HCT116 (cell line): ENCODE data around the gene SRP19. TPM values are rescaled to one million over a fixed set of nuclear protein-coding genes. Genes with fewer than 3 reads are reported as not detected.

Experiments used
- ATAC-seq: fragments of 200-7000 bp; cut with Tn5 transposase; 2 replicates; pipeline ENCODE4 v1.9.1; 2020; ENCODE audit warnings: mild to moderate bottlenecking, moderate library complexity
- BruUV-seq: library from RNA; stranded (reverse); fragments of 400-500 nt; replicated peaks from 2 replicates; lab custom pipeline; 2021; lab: Mats Ljungman, UMichigan
- CTCF ChIA-PET: fragments of 300-600 bp; sonication (Branson Sonifier 250); formaldehyde crosslinking; loops from one replicate; lab custom pipeline; 2021; ENCODE audit warnings: antibody characterized with exemption; lab: Charles Lee
- POLR2A ChIA-PET: fragments of 300-600, 350-600 bp; sonication (Branson Sonifier 250); formaldehyde crosslinking; loops from one replicate; lab custom pipeline; 2021; ENCODE audit warnings: antibody characterized with exemption; lab: Charles Lee
- RAD21 ChIA-PET, 2 experiments: fragments of 300-600 bp; sonication (Branson Sonifier 250); formaldehyde crosslinking; loops; one replicate each; lab custom pipeline; 2023; ENCODE audit warnings: low total read pairs in 2 of 2; ENCODE audit not compliant: uncharacterized antibody in 2 of 2, unreplicated experiment in 2 of 2, low non-redundant PET in 1 of 2; lab: Charles Lee
- DNase-seq: peaks from one replicate; pipeline ENCODE4 v3.0.0-alpha.2; 2010; ENCODE audit warnings: low read depth, low spot score
- H2AFZ ChIP-seq: fragments of 200-600 bp; shearing (Covaris generic), sonication (generic); 2 replicates; pipeline ENCODE4 v1.6.1; 2017; ENCODE audit warnings: low read depth, mixed run types, mixed read lengths, antibody characterized with exemption, low read length; ENCODE audit not compliant: poor library complexity, severe bottlenecking
- H3K27ac ChIP-seq: 2 replicates; pipeline ENCODE4 v1.5.1; 2012; ENCODE audit warnings: low read depth, low read length
- H3K27me3 ChIP-seq: fragments of 200-600 bp; sonication (generic); 2 replicates; pipeline ENCODE4 v1.6.1; 2016; ENCODE audit warnings: mixed run types, low read length, mixed read lengths; ENCODE audit not compliant: insufficient read depth
- H3K36me3 ChIP-seq, 2 experiments: fragments of 200-500 bp in 1 of 2; fragments of 200-600 bp in 1 of 2; sonication (Bioruptor generic) in 1 of 2; sonication (generic) in 1 of 2; 2 replicates each; pipeline versions ENCODE4 v1.5.1 to v1.6.1; 2014 to 2016; ENCODE audit warnings: low read length in 2 of 2, inconsistent platforms in 1 of 2, mixed read lengths in 1 of 2, mixed run types in 1 of 2; ENCODE audit not compliant: insufficient read depth in 2 of 2, control insufficient read depth in 1 of 2
- H3K4me1 ChIP-seq, 2 experiments: fragments of 200-600 bp in 1 of 2; sonication (generic) in 1 of 2; 2 replicates each; pipeline versions ENCODE4 v1.5.1 to v1.6.1; 2012 to 2017; ENCODE audit warnings: low read length in 2 of 2, inconsistent platforms in 1 of 2, mild to moderate bottlenecking in 1 of 2, mixed read lengths in 1 of 2, mixed run types in 1 of 2, moderate library complexity in 1 of 2; ENCODE audit not compliant: insufficient read depth in 2 of 2, control insufficient read depth in 1 of 2
- H3K4me2 ChIP-seq: fragments of 200-600 bp; sonication (generic); 2 replicates; pipeline ENCODE4 v1.6.1; 2017; ENCODE audit warnings: mixed run types, low read length, mixed read lengths
- H3K4me3 ChIP-seq, 2 experiments: fragments of 200-600 bp in 1 of 2; sonication (generic) in 1 of 2; replicated peaks in 1 of 2; 2 replicates each; pipeline ENCODE4 v1.5.1; 2011 to 2016; ENCODE audit warnings: low read length in 2 of 2, control low read depth in 1 of 2, low read depth in 1 of 2, mild to moderate bottlenecking in 1 of 2, mixed read lengths in 1 of 2, mixed run types in 1 of 2
- H3K79me2 ChIP-seq: fragments of 200-600 bp; sonication (generic); 2 replicates; pipeline ENCODE4 v1.6.1; 2017; ENCODE audit warnings: mild to moderate bottlenecking, mixed run types, low read length, moderate library complexity, mixed read lengths; ENCODE audit not compliant: insufficient read depth
- H3K9ac ChIP-seq: fragments of 200-600 bp; sonication (generic); 2 replicates; pipeline ENCODE4 v1.6.1; 2016; ENCODE audit warnings: low read length, mixed read lengths
- H3K9me2 ChIP-seq: fragments of 200-600 bp; sonication (generic), shearing (Covaris generic); 2 replicates; pipeline ENCODE4 v1.6.1; 2017; ENCODE audit warnings: mixed run types, mild to moderate bottlenecking, moderate library complexity; ENCODE audit not compliant: insufficient read depth
- H3K9me3 ChIP-seq, 2 experiments: fragments of 200-500 bp in 1 of 2; fragments of 200-600 bp in 1 of 2; sonication (Bioruptor generic) in 1 of 2; sonication (generic) in 1 of 2; 2 replicates each; pipeline ENCODE4 v1.6.1; 2014 to 2017; ENCODE audit warnings: low read length in 2 of 2, mixed read lengths in 2 of 2, inconsistent platforms in 1 of 2, low read depth in 1 of 2, mild to moderate bottlenecking in 1 of 2, mixed run types in 1 of 2, moderate library complexity in 1 of 2; ENCODE audit not compliant: control insufficient read depth in 1 of 2, insufficient read depth in 1 of 2
- H4K20me1 ChIP-seq: fragments of 200-600 bp; sonication (generic), shearing (Covaris generic); 2 replicates; pipeline ENCODE4 v1.6.1; 2017; ENCODE audit warnings: mixed run types, mild to moderate bottlenecking, moderate library complexity; ENCODE audit not compliant: insufficient read depth
- ATF3 ChIP-seq: IDR thresholded peaks from 2 replicates; pipeline ENCODE4 v1.6.1; 2012
- CBX3 ChIP-seq: IDR thresholded peaks from 2 replicates; pipeline ENCODE4 v1.6.1; 2012; ENCODE audit warnings: low read depth
- ELF1 ChIP-seq: IDR thresholded peaks from 2 replicates; pipeline ENCODE4 v1.6.1; 2012; ENCODE audit warnings: low read depth, borderline replicate concordance
- EZH2phosphoT487 ChIP-seq: fragments of 200-600 bp; IDR thresholded peaks from 2 replicates; pipeline ENCODE4 v1.6.1; 2018; ENCODE audit warnings: antibody characterized with exemption, borderline replicate concordance
- FOSL1 ChIP-seq: IDR thresholded peaks from 2 replicates; pipeline ENCODE4 v1.6.1; 2012; ENCODE audit warnings: low read depth
- JUND ChIP-seq: IDR thresholded peaks from 2 replicates; pipeline ENCODE4 v1.6.1; 2012
- POLR2A ChIP-seq: IDR thresholded peaks from 2 replicates; pipeline ENCODE4 v1.7.0; 2011; ENCODE audit warnings: borderline replicate concordance; ENCODE audit not compliant: insufficient read depth, insufficient read length; ENCODE audit errors: extremely low read depth
- POLR2AphosphoS5 ChIP-seq: IDR thresholded peaks from 2 replicates; pipeline ENCODE4 v1.6.1; 2011; ENCODE audit warnings: mild to moderate bottlenecking, low read depth, low read length, moderate library complexity
- RAD21 ChIP-seq: IDR thresholded peaks from 2 replicates; pipeline ENCODE4 v1.6.1; 2012; ENCODE audit warnings: low read depth, mild to moderate bottlenecking
- SIN3A ChIP-seq: IDR thresholded peaks from 2 replicates; pipeline ENCODE4 v1.6.1; 2012; ENCODE audit warnings: low read depth
- SP1 ChIP-seq: IDR thresholded peaks from 2 replicates; pipeline ENCODE4 v1.6.1; 2012; ENCODE audit warnings: low read depth
- TCF7L2 ChIP-seq: IDR thresholded peaks from 2 replicates; pipeline ENCODE4 v1.7.0; 2011; ENCODE audit warnings: borderline replicate concordance, inconsistent platforms; ENCODE audit not compliant: insufficient read depth, insufficient read length; ENCODE audit errors: extremely low read depth
- YY1 ChIP-seq: IDR thresholded peaks from 2 replicates; pipeline ENCODE4 v1.6.1; 2011; ENCODE audit warnings: low read length, low read depth, moderate library complexity, mild to moderate bottlenecking; ENCODE audit not compliant: insufficient replicate concordance; ENCODE audit errors: extremely low read depth
- ZNF274 ChIP-seq: fragments of 200-500 bp; sonication (Bioruptor generic); IDR thresholded peaks from 2 replicates; pipeline ENCODE4 v1.6.1; 2014; ENCODE audit warnings: mild to moderate bottlenecking, low read depth, low read length, inconsistent platforms
- intact Hi-C: fragments of 100-400 bp; cut with micrococcal nuclease; formaldehyde crosslinking; loops from 2 replicates; pipeline ENCODE4 v1.10.0; 2022
- total RNA-seq: library from RNA; stranded (reverse); gene quantifications from one replicate; pipeline ENCODE4 v1.2.1, GENCODE V29; 2021; ENCODE audit not compliant: unreplicated experiment

The SRP19 gene
- total RNA-seq, 1 experiment from 2014 or later: 45.3 TPM

- intact Hi-C loops: no loop called here
- peaks cover 7 to 9% of the 10 kb centered on the region in 2 experiments; a peak in 3 of 4 replicates for H3K4me1 ChIP-seq
- peaks cover 0 to 8% of the 10 kb centered on the region in 2 experiments; a peak in 1 of 4 replicates for H3K36me3 ChIP-seq
- DNase-seq: no peak
- peaks cover 5% of the 10 kb centered on the region for H4K20me1 ChIP-seq
- no peak for ATAC-seq
- ChIA-PET POLR2A (no interaction called here), RAD21 (no interaction called here), CTCF (no interaction called here)
- no peak overlapping the region for H3K4me2 ChIP-seq
- H3K79me2 ChIP-seq: peaks cover 15% of the 10 kb centered on the region; the same call in 1 of the 2 replicates
- H3K27ac ChIP-seq: no peak overlapping the region
- no TSS peak for BruUV-seq
- TF ChIP-seq SP1: no peak
- TF ChIP-seq TCF7L2: no peak
- no peak for TF ChIP-seq POLR2AphosphoS5
- TF ChIP-seq YY1: no peak
- no peak for TF ChIP-seq RAD21
- no peak for TF ChIP-seq SIN3A
- no peak for TF ChIP-seq ELF1
- no peak for TF ChIP-seq ATF3
- TF ChIP-seq FOSL1: no peak
- TF ChIP-seq ZNF274: no peak
- TF ChIP-seq EZH2phosphoT487: no peak
- TF ChIP-seq CBX3: no peak
- no peak for TF ChIP-seq POLR2A
- TF ChIP-seq JUND: no peak
- H3K9me3 ChIP-seq: no peaks in the 10 kb centered on the region
- H3K9me2 ChIP-seq: no peaks in the 10 kb centered on the region
- H3K4me3 ChIP-seq: no peak overlapping the region
- H2AFZ ChIP-seq: no peak overlapping the region
- H3K9ac ChIP-seq: no peak overlapping the region
- no peaks in the 10 kb centered on the region for H3K27me3 ChIP-seq
Observed at GRCh38 chr5:112892776-112893175, 31.7 kb downstream of the SRP19 start.
